NCI-H774 (cell line): ENCODE data around the gene POLR2L.

ENCODE experiments used
- DNase-seq: peaks from one replicate; lab custom pipeline; 2025; lab: John Stamatoyannopoulos, UW

The POLR2L gene

DNA sequence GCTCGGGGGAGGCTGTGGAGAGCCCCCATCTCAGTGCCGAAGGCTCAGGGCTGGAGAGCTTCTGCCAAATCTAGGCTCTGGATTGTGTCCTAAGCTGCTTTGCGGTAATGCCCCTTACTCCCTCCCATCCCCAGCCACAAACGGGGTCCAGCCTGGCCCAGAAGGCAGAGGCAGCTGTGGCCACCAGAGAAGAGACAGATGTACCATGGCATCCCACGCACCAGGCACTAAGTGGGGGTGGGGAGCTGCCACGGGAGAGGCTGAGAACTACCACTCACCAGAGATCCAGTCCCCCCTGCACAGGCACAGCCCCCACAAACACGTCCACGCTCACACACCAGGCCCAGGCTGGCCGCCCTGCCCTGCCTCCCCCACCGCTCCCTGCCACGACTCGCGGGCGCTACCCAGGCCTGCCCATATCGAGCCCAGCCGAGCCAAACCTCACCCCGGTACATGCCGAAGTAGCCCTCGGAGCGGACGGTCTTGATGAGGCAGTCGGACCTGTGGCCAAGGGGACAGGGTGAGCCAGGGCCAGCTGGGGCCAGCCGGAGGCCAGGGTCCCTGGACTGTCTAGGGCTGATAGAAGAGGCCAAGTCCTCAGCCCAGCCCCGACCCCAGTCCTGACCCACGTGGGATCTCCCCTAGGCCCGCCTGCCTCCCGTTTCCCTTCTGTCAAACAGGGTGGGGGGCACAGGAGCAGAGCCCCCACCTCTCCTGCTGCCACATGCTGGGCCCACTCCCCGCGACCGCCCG lies 48.1 kb downstream of the POLR2L start:
- no peak for DNase-seq

DNA sequence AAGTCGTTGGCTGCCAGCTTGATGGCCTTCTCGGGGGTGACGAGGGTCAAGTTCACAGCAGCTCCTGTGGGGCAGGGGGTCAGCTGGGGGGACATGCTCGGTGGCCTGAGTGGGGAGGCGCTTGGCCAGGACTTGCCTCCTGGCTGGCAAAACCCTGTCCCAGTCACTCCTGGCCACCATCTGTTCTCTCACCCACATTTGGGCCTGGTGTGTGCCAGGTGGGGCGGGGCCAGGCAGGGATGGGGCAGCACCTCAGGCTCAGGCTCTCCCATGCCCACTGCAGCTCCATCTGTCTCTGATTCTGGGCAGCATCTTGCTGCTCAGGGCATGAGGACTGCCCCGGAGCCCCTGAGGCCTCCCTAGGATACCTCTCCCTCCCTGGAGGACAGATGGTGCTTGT lies 48.8 kb downstream of the POLR2L start:
- DNase-seq = no peak

DNA sequence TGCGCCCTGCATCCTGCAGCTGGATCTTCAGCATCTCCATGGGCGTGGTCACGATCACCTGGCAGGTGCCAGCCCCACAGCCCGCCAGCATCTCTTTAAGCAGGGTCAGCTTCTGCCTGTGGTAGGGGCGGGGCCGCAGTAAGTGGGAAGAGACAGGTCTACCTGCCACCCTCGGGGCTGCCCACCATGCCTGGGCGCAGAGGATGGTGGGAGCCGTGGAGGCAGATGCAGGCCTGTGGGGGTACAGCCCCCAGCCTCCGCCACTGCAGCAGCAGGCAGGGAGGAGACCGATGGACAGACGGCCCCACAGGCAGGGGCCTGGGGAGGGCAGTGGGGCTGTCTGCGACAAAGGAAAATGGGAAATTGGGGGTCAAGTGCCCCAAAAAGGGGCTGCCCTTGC lies 49.5 kb downstream of the POLR2L start:
- DNase-seq = no peak

DNA sequence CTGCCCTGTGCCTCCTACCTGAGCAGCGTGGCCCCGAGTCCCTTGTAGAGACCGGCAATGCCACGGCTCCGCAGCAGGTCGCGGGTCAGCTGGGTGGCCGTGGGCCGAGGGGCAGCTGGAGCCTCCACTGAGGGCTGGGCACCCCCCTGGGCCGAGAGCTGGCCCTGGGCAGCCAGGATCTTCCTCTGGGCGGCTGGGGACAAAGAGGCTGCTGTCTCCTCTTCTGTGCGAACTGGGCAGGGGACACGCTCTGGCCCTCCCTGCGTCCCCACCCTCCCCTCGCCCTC lies 49.9 kb downstream of the POLR2L start:
- DNase-seq = no peak

DNA sequence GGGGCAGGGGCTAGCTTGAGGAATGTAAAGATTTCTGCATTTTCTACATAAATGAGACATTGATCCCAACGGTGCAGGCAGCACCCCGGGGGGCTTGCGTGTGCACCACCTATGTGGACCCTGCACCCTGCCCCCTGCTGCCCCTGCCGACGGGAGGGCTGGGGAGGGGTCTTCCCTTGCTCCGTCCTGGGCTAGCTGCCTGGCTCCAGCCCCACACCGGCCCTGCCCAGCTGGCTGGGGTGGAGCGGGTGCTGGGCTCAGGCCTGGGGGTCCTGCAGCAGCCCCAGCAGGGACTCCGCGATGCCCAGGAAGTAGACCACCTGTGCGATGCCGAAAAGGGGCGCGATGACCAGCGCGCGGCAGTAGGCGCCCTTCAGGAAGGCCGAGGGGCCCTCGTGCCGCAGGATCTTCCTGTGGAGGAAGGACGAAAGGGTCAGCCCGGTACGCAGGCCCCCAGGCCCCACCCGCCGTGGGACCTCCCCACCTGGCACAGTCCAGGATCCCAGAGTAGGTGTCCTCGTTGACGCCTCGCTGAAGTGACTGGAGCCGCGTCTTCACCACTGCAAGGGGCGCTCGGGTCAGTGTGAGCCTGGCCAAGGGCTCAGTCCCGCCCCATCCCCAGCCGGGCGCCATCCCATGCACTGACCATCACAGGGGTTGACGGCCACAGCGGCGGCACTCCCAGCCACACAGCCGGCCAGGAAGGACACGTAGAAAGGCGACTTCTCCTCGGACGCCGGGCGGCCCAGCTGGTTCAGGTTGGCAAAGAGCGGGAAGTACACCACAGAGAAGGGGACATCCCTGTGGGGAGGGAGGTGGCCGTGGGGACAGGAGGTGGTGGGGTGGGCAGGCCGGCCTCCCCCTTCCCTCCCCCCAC lies 50.4 kb downstream of the POLR2L start:
- DNase-seq = no peak

DNA sequence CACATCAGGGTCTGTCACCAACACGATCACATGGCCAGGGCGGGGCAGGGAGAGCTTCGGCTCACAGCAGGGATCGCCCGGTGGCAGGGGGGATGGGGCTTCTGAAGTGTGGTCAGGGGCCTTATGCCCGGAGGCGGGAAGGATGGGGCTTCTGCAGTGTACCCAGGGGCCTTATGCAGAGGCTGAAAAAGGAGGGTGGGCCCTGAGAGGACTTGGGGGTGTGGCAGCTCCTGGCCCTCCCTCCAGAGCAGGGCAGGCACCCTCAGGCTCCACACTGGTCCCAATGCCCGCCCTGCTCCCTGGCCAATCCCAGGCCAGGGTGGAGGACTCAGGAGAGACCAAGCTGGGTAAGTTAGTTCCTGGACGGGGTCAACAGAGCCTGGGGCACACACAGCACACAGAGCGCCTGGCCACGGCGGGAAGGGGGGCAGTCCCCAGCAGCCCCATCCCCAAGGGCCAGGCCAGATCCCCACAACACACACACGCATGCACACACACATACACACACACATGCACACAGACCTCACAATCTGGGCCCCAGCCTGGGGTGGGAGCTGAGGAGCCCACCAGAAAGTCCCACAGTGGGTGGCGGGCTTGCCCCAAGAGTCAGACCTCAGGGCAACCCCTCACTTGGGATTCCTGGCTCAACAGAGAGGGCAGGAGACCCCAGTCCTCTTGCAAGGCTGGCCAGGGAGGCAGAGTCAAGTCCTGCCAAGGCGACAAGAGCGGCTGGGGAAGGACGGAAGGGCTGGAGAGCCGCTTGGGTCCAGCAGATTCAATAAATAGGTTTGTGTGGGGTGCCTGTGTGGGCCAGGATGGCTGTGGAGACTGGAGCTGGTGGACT lies 51.4 kb downstream of the POLR2L start:
- no peak for DNase-seq

DNA sequence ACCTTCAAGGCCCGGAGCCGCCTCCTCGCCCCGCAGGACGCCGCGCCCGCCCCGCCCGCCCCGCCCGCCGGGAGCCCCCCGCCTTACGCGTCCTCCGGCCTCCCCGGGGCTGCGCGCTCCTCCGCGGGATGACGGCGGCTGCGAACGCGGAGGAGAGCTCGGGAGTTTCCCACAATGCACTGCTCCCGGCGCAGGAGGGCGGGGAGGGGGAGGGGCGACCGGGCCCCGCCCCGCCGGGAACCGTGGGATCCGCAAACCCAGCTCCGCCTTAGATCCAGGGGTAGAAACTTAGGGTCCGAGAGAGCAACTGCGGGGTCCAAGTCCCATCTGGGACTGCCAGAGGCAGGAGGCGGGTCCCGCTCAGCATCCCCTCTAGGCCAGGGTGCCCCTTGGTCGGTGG lies 52.4 kb downstream of the POLR2L start, which contains the start of gene CEND1:
CEND1 (minus strand) TSS at position 148 of the 400 bp plus-strand sequence. CDS start 1,514 bp downstream, outside the sequence.
- no peak for DNase-seq
